ENCODE data around the gene C15orf40.
"Not testable (repeated sequence)": the region's sequence is repeated elsewhere in the genome, so short reads cannot be mapped to it uniquely, and the experiment has no call there.

Gene C15orf40

DNA sequence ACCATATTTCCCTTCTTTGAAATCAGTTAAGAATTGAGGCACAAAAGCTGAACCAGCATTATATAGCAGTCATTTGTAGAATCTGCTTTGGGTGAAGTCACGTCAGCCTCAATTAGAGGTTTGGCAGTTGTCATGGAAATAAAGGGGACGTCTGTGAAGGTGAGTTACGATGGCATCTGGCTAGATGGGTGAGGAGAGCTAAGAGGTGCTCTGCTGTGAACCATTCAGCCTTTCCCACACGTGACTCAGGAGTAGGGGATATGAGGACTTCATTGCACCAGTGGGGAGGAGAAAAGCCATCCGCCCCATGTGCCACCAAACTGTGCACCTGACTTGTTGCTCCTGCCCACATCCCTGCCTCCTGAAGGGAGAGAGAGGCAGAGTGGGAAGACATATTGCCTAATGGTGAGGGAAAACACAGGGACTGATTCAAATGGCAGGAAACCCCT, 2.8 kb upstream of the C15orf40 start:
- Histone ChIP-seq H3K27me3 (replicated peaks in 2 of 5; ENCODE audit: control insufficient read depth in 4 of 5, insufficient read depth in 5 of 5, low read length in 4 of 5) (no peaks in the 10 kb centered on the region), H3K27ac (ENCODE audit: insufficient read depth in 1 of 2, low read depth in 1 of 2, low read length in 2 of 2, poor library complexity in 1 of 2, severe bottlenecking in 2 of 2) (no peak overlapping the region), H3K4me3 (ENCODE audit: control insufficient read depth in 1 of 7, extremely low read depth in 1 of 7, insufficient read depth in 4 of 7, low read depth in 2 of 7, low read length in 6 of 7) (no peak overlapping the region), H3K9me3 (ENCODE audit: control extremely low read depth in 1 of 5, control insufficient read depth in 4 of 5, insufficient read depth in 2 of 5, low read depth in 1 of 5, low read length in 4 of 5) (no peaks in the 10 kb centered on the region), H3K36me3 (ENCODE audit: control insufficient read depth in 4 of 4, insufficient read depth in 4 of 4, low read length in 3 of 4) (peaks cover 4 to 30% (median 17%) of the 10 kb centered on the region in 4 experiments), H3K4me1 (ENCODE audit: control extremely low read depth in 1 of 4, control insufficient read depth in 4 of 4, insufficient read depth in 4 of 4, low read length in 3 of 4) (peaks cover 18 to 39% (median 24%) of the 10 kb centered on the region in 4 experiments)
- 100% methylated on average over 3 of the region's 5 CpGs for WGBS (ENCODE audit: insufficient coverage)
- no peak for DNase-seq
- ChIA-PET CTCF (interaction anchor here (0.9 to 1.4 kb wide), 3 partner anchors 46 to 95 kb away, joined by 3 to 4 read pairs (median 3); no protein-coding TSS in a partner anchor), POLR2A (interaction anchor here (0.6 kb wide), 1 partner anchor 204 kb away, joined by 3 read pairs; no protein-coding TSS in a partner anchor)

DNA sequence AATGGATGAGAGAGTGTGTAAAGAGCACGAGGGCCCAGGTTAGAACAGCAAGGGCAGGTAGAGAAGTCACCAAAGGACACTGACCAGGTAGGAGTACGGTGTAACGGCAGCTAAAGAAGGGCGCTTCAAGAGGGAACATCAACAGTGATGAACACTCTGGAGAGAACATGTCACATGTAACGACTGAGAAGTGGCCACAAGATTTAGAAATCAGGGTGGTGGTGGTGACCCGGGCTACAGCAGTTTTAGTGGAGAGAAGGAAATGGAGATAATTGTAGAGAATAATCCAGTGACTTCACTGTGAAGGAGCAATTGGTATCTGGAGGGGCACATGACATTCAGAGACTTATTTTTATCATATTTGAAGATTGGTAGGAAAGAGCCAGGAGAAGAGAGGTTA, 1.2 kb upstream of the C15orf40 start:
- POLR2A ChIA-PET: interaction anchor here (0.6 kb wide), 1 partner anchor 138 kb away, joined by 3 read pairs; no protein-coding TSS in a partner anchor
- WGBS (ENCODE audit: insufficient coverage): 96% methylated on average over 6 of the region's 6 CpGs

DNA sequence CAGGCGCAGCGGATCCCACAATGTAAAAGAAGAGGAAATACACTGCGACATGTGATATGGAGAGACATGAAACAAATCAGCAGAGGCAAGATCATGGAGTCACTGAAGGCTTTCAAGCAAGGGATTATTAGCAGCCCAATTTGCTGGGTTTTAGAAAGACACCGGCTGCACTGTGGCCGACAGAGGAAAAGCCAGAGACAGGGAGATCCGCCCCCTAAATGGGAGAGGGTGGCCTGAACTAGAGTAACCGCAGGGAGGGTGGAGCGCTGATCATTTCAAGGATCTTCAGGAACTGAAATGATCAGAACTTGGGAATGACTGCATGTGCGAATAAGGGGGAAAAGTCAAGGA, 612 bp upstream of the C15orf40 start:
- ChIA-PET CTCF (interaction anchor here (0.6 to 4.7 kb wide), 9 partner anchors 9 to 194 kb away, joined by 3 to 37 read pairs (median 3); no protein-coding TSS in a partner anchor), POLR2A (interaction anchor here (0.6 to 1.3 kb wide), 2 partner anchors 137 to 196 kb away, joined by 3 to 6 read pairs; partner anchors contain the start of gene HDGFL3)
- peak overlapping the region; percentile 59 to 77 for H3K27ac ChIP-seq (ENCODE audit: insufficient read depth in 1 of 2, low read depth in 1 of 2, low read length in 2 of 2, poor library complexity in 1 of 2, severe bottlenecking in 2 of 2)
- peaks cover 18 to 37% (median 24%) of the 10 kb centered on the region in 4 experiments for H3K4me1 ChIP-seq (ENCODE audit: control extremely low read depth in 1 of 4, control insufficient read depth in 4 of 4, insufficient read depth in 4 of 4, low read length in 3 of 4)
- peak overlapping the region in 6 of 7 experiments; percentile 77 to 94 (median 90) for H3K4me3 ChIP-seq (ENCODE audit: control insufficient read depth in 1 of 7, extremely low read depth in 1 of 7, insufficient read depth in 4 of 7, low read depth in 2 of 7, low read length in 6 of 7)
- 39% methylated on average over 9 of the region's 9 CpGs for WGBS (ENCODE audit: insufficient coverage)
- no peaks in the 10 kb centered on the region for H3K27me3 ChIP-seq (replicated peaks in 2 of 5; ENCODE audit: control insufficient read depth in 4 of 5, insufficient read depth in 5 of 5, low read length in 4 of 5)
- no peak for DNase-seq
- H3K36me3 ChIP-seq (ENCODE audit: control insufficient read depth in 4 of 4, insufficient read depth in 4 of 4, low read length in 3 of 4): peaks cover 10 to 27% (median 20%) of the 10 kb centered on the region in 4 experiments
- no peaks in the 10 kb centered on the region for H3K9me3 ChIP-seq (ENCODE audit: control extremely low read depth in 1 of 5, control insufficient read depth in 4 of 5, insufficient read depth in 2 of 5, low read depth in 1 of 5, low read length in 4 of 5)

More for the DNA sequence above, 1.2 kb upstream of the C15orf40 start:
- Histone ChIP-seq H3K9me3 (ENCODE audit: control extremely low read depth in 1 of 5, control insufficient read depth in 4 of 5, insufficient read depth in 2 of 5, low read depth in 1 of 5, low read length in 4 of 5) (no peaks in the 10 kb centered on the region), H3K4me1 (ENCODE audit: control extremely low read depth in 1 of 4, control insufficient read depth in 4 of 4, insufficient read depth in 4 of 4, low read length in 3 of 4) (peaks cover 18 to 37% (median 24%) of the 10 kb centered on the region in 4 experiments), H3K27me3 (replicated peaks in 2 of 5; ENCODE audit: control insufficient read depth in 4 of 5, insufficient read depth in 5 of 5, low read length in 4 of 5) (no peaks in the 10 kb centered on the region), H3K27ac (ENCODE audit: insufficient read depth in 1 of 2, low read depth in 1 of 2, low read length in 2 of 2, poor library complexity in 1 of 2, severe bottlenecking in 2 of 2) (no peak overlapping the region), H3K4me3 (ENCODE audit: control insufficient read depth in 1 of 7, extremely low read depth in 1 of 7, insufficient read depth in 4 of 7, low read depth in 2 of 7, low read length in 6 of 7) (peak overlapping the region in 5 of 7 experiments; percentile 3 to 94 (median 90)), H3K36me3 (ENCODE audit: control insufficient read depth in 4 of 4, insufficient read depth in 4 of 4, low read length in 3 of 4) (peaks cover 7 to 30% (median 18%) of the 10 kb centered on the region in 4 experiments)
- CTCF ChIA-PET: interaction anchor here (0.9 to 4.7 kb wide), 3 partner anchors 9 to 44 kb away, joined by 3 to 37 read pairs (median 4); no protein-coding TSS in a partner anchor
- no peak for DNase-seq

DNA sequence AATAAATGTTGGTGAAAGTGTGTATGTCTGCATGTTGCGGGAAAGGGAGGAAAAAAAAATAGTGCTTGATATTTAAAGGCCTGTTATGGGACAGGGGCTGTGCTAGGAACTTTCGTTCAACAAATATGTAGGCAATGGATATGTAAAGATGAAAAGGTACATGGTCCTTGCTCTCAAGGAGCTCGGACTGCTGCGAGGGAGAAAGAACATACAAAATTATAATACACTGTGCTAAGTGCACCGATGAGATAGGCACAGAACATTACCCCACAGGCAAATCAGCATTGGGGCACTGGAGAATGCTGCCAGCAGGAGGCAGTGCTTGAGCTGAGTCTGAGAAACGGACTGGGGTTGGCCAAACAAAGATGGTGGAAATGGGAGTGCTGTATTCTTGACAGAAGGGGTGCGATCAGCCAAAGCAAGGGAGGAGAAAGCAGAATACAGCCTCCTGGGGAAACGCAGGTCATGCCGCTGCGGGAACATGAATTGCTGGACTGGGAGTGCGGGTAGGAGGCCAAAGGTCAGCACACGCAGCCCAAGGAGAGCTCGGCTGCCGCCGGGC, 649 bp downstream of the C15orf40 start:
- ChIA-PET POLR2A (interaction anchor here (1.3 kb wide), 1 partner anchor 197 kb away, joined by 6 read pairs; the partner anchor contains the start of gene HDGFL3), CTCF (interaction anchor here (0.8 to 4.7 kb wide), 19 partner anchors 8 to 471 kb away, joined by 3 to 37 read pairs (median 3); partner anchors contain the start of genes HDGFL3 and RPS17)
- DNase-seq: peak; percentile 83 to 90 (median 89)
- Histone ChIP-seq H3K9me3 (ENCODE audit: control extremely low read depth in 1 of 5, control insufficient read depth in 4 of 5, insufficient read depth in 2 of 5, low read depth in 1 of 5, low read length in 4 of 5) (no peaks in the 10 kb centered on the region), H3K4me1 (ENCODE audit: control extremely low read depth in 1 of 4, control insufficient read depth in 4 of 4, insufficient read depth in 4 of 4, low read length in 3 of 4) (peaks cover 18 to 37% (median 24%) of the 10 kb centered on the region in 4 experiments), H3K4me3 (ENCODE audit: control insufficient read depth in 1 of 7, extremely low read depth in 1 of 7, insufficient read depth in 4 of 7, low read depth in 2 of 7, low read length in 6 of 7) (peak overlapping the region; percentile 69 to 94 (median 90)), H3K27ac (ENCODE audit: insufficient read depth in 1 of 2, low read depth in 1 of 2, low read length in 2 of 2, poor library complexity in 1 of 2, severe bottlenecking in 2 of 2) (peak overlapping the region; percentile 61 to 77), H3K27me3 (replicated peaks in 2 of 5; ENCODE audit: control insufficient read depth in 4 of 5, insufficient read depth in 5 of 5, low read length in 4 of 5) (no peaks in the 10 kb centered on the region), H3K36me3 (ENCODE audit: control insufficient read depth in 4 of 4, insufficient read depth in 4 of 4, low read length in 3 of 4) (peaks cover 12 to 29% (median 23%) of the 10 kb centered on the region in 4 experiments)
- 12% methylated on average over 13 of the region's 15 CpGs for WGBS (ENCODE audit: insufficient coverage)

DNA sequence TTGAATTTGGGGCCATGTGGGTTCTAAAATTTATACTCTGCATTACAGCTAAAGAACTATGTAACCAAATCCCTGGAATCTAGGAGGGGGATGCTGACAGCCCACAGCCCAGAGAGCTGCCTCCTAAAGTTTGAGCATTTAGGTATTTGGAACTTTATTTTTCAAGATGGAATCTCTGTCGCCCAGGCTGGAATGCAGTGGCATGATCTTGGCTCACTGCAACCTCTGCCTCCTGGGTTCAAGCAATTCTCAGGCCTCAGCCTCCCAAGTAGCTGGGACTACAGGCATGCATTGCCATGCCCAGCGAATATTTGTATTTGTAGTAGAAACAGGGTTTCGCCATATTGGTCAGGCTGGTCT, 10.8 kb downstream of the C15orf40 start:
- ChIA-PET POLR2A (interaction anchor here (1.2 kb wide), 1 partner anchor 151 kb away, joined by 4 read pairs; no protein-coding TSS in a partner anchor), CTCF (interaction anchor here (0.6 to 5.2 kb wide), 31 partner anchors 9 to 470 kb away, joined by 3 to 71 read pairs (median 3); partner anchors contain the start of genes C15orf40 and RAMAC)
- peak overlapping the region in 3 of 7 experiments; percentile 69 to 92 (median 81) for H3K4me3 ChIP-seq (ENCODE audit: control insufficient read depth in 1 of 7, extremely low read depth in 1 of 7, insufficient read depth in 4 of 7, low read depth in 2 of 7, low read length in 6 of 7)
- H3K9me3 ChIP-seq (ENCODE audit: control extremely low read depth in 1 of 5, control insufficient read depth in 4 of 5, insufficient read depth in 2 of 5, low read depth in 1 of 5, low read length in 4 of 5); H3K27ac ChIP-seq (ENCODE audit: insufficient read depth in 1 of 2, low read depth in 1 of 2, low read length in 2 of 2, poor library complexity in 1 of 2, severe bottlenecking in 2 of 2); H3K27me3 ChIP-seq (replicated peaks in 2 of 5; ENCODE audit: control insufficient read depth in 4 of 5, insufficient read depth in 5 of 5, low read length in 4 of 5); H3K36me3 ChIP-seq (ENCODE audit: control insufficient read depth in 4 of 4, insufficient read depth in 4 of 4, low read length in 3 of 4); H3K4me1 ChIP-seq (ENCODE audit: control extremely low read depth in 1 of 4, control insufficient read depth in 4 of 4, insufficient read depth in 4 of 4, low read length in 3 of 4); DNase-seq: not testable (repeated sequence)
- 100% methylated on average over 3 of the region's 3 CpGs for WGBS (ENCODE audit: insufficient coverage)

DNA sequence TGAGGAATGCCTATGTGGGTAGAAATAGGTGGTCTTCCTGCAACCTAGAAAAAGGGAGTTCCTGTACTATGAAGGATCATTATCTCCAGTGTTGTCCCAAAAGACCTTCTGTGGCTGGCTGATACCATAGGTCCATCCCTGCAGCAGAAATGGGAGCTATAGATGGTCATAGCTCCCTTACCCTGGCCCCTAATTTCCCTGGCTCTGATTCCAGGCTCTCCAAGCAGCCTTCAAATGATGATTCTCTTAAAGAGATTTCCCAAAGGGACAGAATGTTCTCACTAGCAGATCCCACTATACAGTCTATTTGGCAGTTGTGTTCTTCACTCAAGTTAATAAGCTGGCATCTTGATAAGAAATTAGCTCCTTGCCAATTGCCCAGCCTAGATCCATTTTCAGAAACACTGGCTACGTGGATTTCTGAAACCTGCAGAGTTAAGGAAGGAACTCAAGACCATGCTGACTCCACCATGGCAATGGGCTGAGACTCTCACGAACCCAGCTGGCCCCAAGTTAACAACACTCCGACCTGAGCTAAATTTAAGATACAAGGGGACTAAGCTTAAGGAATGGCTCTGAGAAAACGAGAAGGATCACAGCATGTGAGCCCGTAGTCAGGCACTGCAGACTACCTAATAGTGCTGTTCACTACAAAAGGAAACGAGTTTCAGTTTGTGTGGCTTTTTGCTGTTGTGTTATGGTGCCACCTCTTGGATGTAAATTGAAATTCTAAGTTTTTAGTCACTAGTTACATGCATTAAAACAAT, 11.4 kb downstream of the C15orf40 start:
- ChIA-PET CTCF (interaction anchor here (0.6 to 5.2 kb wide), 37 partner anchors 8 to 469 kb away, joined by 3 to 71 read pairs (median 3); partner anchors contain the start of genes C15orf40 and RAMAC), POLR2A (interaction anchor here (1.2 kb wide), 1 partner anchor 150 kb away, joined by 4 read pairs; no protein-coding TSS in a partner anchor)
- Histone ChIP-seq H3K4me3 (ENCODE audit: control insufficient read depth in 1 of 7, extremely low read depth in 1 of 7, insufficient read depth in 4 of 7, low read depth in 2 of 7, low read length in 6 of 7) (peak overlapping the region; percentile 3 to 92 (median 61)), H3K4me1 (ENCODE audit: control extremely low read depth in 1 of 4, control insufficient read depth in 4 of 4, insufficient read depth in 4 of 4, low read length in 3 of 4) (peaks cover 0 to 6% (median 2%) of the 10 kb centered on the region in 4 experiments), H3K27me3 (replicated peaks in 2 of 5; ENCODE audit: control insufficient read depth in 4 of 5, insufficient read depth in 5 of 5, low read length in 4 of 5) (no peaks in the 10 kb centered on the region), H3K9me3 (ENCODE audit: control extremely low read depth in 1 of 5, control insufficient read depth in 4 of 5, insufficient read depth in 2 of 5, low read depth in 1 of 5, low read length in 4 of 5) (no peaks in the 10 kb centered on the region), H3K36me3 (ENCODE audit: control insufficient read depth in 4 of 4, insufficient read depth in 4 of 4, low read length in 3 of 4) (peaks cover 0 to 6% (median 4%) of the 10 kb centered on the region in 4 experiments), H3K27ac (ENCODE audit: insufficient read depth in 1 of 2, low read depth in 1 of 2, low read length in 2 of 2, poor library complexity in 1 of 2, severe bottlenecking in 2 of 2) (no peak overlapping the region)
- WGBS (ENCODE audit: insufficient coverage): 0% methylated on average over 4 of the region's 6 CpGs
- peak; percentile 73 to 87 (median 87) for DNase-seq

Measured in common myeloid progenitor, CD34-positive (primary cell).